Measurements from ENCODE around the gene NEMP1. TPM values are rescaled to one million over a fixed set of nuclear protein-coding genes. Genes with fewer than 3 reads are reported as not detected.

NEMP1 gene
- total RNA-seq, 4 donors from 2014 or later, result 4.0 to 66.7 (median 5.2) TPM

Other genes starting within 250 kb of the NEMP1 start
- gene SDR9C7, start 144.4 kb downstream of the NEMP1 start, total RNA-seq, result not detected
- gene RDH16, start 121.2 kb downstream of the NEMP1 start, total RNA-seq, result under 1 TPM in 2 of 4 donors, not detected in 2; 0.48 to 0.55 TPM
- 1 to 10 TPM; 3.4 to 8.0 (median 4.8) TPM for gene ZBTB39, start 72.2 kb downstream of the NEMP1 start, total RNA-seq
- 10 to 100 TPM in 1 of 4 donors, 1 to 10 TPM in 2, not detected in 1; 2.5 to 47.1 (median 9.2) TPM for gene TAC3, start 62.3 kb downstream of the NEMP1 start, total RNA-seq
- 100 to 1,000 TPM; 118 to 234 (median 184) TPM for gene MYO1A, start 28.7 kb downstream of the NEMP1 start, total RNA-seq
- gene NAB2, start 10.3 kb upstream of the NEMP1 start, total RNA-seq, result 1 to 10 TPM; 2.6 to 9.1 (median 4.7) TPM
- gene STAT6, start 32.6 kb upstream of the NEMP1 start, total RNA-seq, result 100 to 1,000 TPM; 181 to 318 (median 198) TPM
- gene LRP1, start 49.7 kb upstream of the NEMP1 start, total RNA-seq, result 100 to 1,000 TPM in 3 of 4 donors, 10 to 100 TPM in 1; 94.3 to 248 (median 199) TPM
- gene LRP1-AS, start 68.8 kb upstream of the NEMP1 start, total RNA-seq, result not detected
- gene NXPH4, start 138.0 kb upstream of the NEMP1 start, total RNA-seq, result not detected
- gene SHMT2, start 150.9 kb upstream of the NEMP1 start, total RNA-seq, result 100 to 1,000 TPM in 1 of 4 donors, 10 to 100 TPM in 3; 29.2 to 104 (median 33.4) TPM
- gene STAC3, start 172.4 kb upstream of the NEMP1 start, total RNA-seq, result 1 to 10 TPM; 1.8 to 3.3 (median 1.9) TPM

Measured in transverse colon (tissue), 4 donors.